AG08395 (cell line): ENCODE results near the gene PTTG1.

Source experiments
- DNase-seq: peaks from one replicate; pipeline ENCODE4 v3.0.0; 2012; ENCODE audit warnings: mixed read lengths, low spot score

PTTG1 gene

DNA sequence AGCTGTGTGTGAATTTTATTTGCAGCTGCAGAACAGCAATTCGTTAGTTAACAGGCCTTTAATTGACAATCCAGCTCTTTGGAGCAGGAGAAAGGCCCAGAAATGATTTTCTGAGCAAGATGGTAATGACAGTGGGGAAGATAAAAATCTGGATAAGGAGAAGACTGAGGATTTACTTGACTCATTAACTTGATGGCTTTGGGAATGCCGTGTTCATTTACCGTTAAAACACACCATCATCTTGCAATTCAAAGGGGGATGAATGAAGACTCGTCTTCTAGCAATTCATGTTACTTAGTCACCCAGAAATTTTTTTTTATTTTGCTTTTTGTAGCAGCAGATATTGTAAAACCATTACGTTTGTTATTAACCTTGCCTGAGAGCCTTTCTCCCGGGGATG lies 52.0 kb downstream of the PTTG1 start:
- no peak for DNase-seq

DNA sequence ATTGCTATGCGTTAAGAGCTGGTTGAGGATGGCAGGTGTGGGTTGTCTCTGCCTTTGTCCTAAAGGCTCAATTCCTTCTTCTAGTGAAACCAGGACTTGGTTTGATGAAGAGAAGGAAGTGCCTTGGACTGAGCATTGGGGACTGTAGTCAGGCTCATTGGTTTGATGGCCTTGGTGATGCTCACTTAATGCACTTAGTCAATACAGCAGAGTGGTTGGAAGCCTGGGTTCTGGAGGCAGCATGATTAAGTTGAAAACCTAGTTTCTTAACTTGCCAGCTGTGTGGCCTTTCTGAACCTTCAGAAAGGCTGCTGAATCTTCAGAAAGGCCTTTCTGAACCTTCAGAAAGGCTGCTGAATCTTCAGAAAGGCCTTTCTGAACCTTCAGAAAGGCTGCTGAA lies 52.4 kb downstream of the PTTG1 start:
- no peak for DNase-seq

DNA sequence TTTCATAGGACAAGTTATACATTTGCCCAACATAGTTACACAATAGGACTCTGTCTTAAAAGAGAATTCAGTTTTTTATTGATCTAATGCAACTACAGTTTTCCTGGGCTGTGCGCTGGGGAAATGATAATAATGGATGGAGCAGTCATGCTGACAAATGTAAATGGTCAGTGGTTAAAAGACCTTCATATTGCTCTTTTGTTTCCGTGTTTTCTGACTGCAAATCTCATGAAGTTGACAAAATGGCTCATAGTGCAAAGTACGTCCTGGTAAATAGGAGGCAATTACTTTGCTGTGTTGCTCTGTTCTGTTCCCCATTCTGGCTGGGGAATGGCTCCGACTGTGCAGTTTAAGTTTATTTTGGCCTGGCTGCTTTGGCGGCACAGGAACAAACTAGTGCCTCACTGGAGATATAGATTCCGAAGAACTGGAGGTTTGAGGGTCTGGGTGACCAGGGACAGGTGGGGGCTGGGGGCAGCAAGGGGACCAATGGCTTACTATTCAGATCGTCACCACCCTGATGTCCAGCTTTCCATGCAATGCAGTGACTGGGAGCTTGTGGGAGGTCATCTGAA lies 54.3 kb downstream of the PTTG1 start:
- DNase-seq: no peak

DNA sequence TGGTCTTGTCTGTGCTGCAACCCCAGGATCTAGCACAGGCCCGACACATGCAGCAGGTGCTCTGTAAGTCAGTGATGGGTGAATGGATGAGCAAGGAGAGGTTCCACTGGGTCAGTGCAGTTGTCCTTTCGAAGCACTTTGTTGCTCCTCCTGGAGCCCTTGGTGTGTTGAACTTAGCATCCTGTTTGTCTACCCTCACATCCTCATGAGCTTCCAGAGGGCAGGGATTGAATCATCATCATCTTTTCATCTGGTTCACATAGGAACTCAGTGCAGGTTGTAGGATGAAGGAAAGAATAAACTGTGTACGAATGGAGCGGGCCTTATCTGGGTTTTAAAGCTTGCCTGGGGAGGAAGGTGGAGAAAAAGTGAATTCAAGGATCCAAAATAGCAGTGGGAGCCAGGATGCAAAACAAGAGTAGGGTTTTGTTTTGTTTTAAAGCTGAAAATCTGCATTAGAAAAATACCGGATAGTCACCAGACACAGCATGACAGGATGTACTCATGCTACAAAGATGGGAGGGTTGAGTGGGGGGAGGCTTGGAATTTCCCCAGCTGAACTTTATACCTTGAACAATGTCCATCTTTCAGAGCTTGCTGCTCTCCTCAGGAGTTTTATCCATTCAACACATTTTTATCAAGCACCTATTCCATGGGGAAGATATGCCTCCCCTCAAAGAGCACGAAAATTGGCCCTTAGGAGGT lies 55.8 kb downstream of the PTTG1 start:
- no peak for DNase-seq

DNA sequence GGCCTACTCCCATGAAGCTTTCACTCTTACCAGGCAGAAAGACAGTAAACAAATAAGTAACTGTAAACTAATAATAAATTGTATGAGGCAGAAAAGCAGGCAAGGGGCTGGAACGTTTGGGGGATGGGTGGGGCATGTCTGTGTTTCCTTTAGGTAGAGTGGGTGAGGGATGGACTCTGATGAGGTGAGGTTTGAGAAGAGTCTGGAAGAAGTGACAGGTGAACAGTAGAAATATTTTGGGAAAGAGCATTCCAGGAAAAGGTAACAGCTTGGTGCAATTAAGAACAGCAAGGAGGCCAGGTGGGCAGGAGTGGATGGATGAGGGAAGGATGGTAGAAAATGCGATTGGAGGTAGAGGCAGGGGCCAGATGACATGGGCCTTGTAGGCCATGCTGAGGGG lies 56.5 kb downstream of the PTTG1 start:
- no peak for DNase-seq
